Liver (tissue), 9 donors: ENCODE measurements around the gene ADGRD1. TPM values are rescaled to one million over a fixed set of nuclear protein-coding genes. Genes with fewer than 3 reads are reported as not detected.

Experiments used
- DNase-seq: peaks from one replicate; pipeline ENCODE4 v3.0.0-alpha.2; 2017; ENCODE audit warnings: low spot score
- H3K27ac ChIP-seq, 2 donors: one replicate each; pipeline ENCODE4 v1.7.0; 2013; ENCODE audit warnings: inconsistent platforms in 2 of 2, low read length in 2 of 2, control low read depth in 1 of 2, low read depth in 1 of 2, mild to moderate bottlenecking in 1 of 2
- H3K27me3 ChIP-seq, 4 donors: one replicate each; pipeline versions ENCODE4 v1.6.1 to v1.7.0; 2013; ENCODE audit warnings: low read length in 3 of 4, inconsistent platforms in 1 of 4, mild to moderate bottlenecking in 1 of 4, moderate library complexity in 1 of 4; ENCODE audit not compliant: control insufficient read depth in 4 of 4, insufficient read depth in 4 of 4
- H3K36me3 ChIP-seq, 4 donors: one replicate each; pipeline versions ENCODE4 v1.6.1 to v1.7.0; 2013; ENCODE audit warnings: low read length in 3 of 4, mild to moderate bottlenecking in 3 of 4, low read depth in 1 of 4, moderate library complexity in 1 of 4; ENCODE audit not compliant: control insufficient read depth in 4 of 4, insufficient read depth in 3 of 4
- H3K4me1 ChIP-seq, 4 donors: one replicate each; pipeline versions ENCODE4 v1.6.1 to v1.7.0; 2013; ENCODE audit warnings: low read length in 3 of 4, mild to moderate bottlenecking in 3 of 4, moderate library complexity in 1 of 4; ENCODE audit not compliant: control insufficient read depth in 4 of 4, insufficient read depth in 4 of 4
- H3K4me3 ChIP-seq, 3 donors: one replicate each; pipeline versions ENCODE4 v1.6.1 to v1.7.0; 2013; ENCODE audit warnings: low read length in 3 of 3, control low read depth in 1 of 3, low read depth in 1 of 3, mild to moderate bottlenecking in 1 of 3
- H3K9ac ChIP-seq, 2 donors: one replicate each; pipeline ENCODE4 v1.7.0; 2013; ENCODE audit warnings: low read length in 2 of 2, mild to moderate bottlenecking in 2 of 2, moderate library complexity in 2 of 2, control low read depth in 1 of 2, low read depth in 1 of 2
- H3K9me3 ChIP-seq, 4 donors: one replicate each; pipeline versions ENCODE4 v1.6.1 to v1.7.0; 2013; ENCODE audit warnings: low read length in 3 of 4; ENCODE audit not compliant: control insufficient read depth in 4 of 4
- FOXA1 ChIP-seq: IDR thresholded peaks from 2 replicates; pipeline ENCODE4 v1.6.1; 2016; ENCODE audit warnings: antibody characterized with exemption
- FOXA2 ChIP-seq: IDR thresholded peaks from 2 replicates; pipeline ENCODE4 v1.6.1; 2016; ENCODE audit warnings: antibody characterized with exemption
- GABPA ChIP-seq, 2 donors: IDR thresholded peaks in 1 of 2; conservative IDR thresholded peaks in 1 of 2; 2 replicates each; pipeline ENCODE4 v1.6.1; 2016; ENCODE audit warnings: antibody characterized with exemption in 2 of 2, mild to moderate bottlenecking in 1 of 2, moderate library complexity in 1 of 2
- HNF4A ChIP-seq, 2 donors: conservative IDR thresholded peaks; 2 replicates each; pipeline ENCODE4 v1.6.1; 2016; ENCODE audit warnings: antibody characterized with exemption in 2 of 2, mild to moderate bottlenecking in 2 of 2
- JUND ChIP-seq, 2 donors: IDR thresholded peaks; 2 replicates each; pipeline ENCODE4 v1.6.1; 2016; ENCODE audit warnings: antibody characterized with exemption in 2 of 2
- REST ChIP-seq: IDR thresholded peaks from 2 replicates; pipeline ENCODE4 v1.6.1; 2016; ENCODE audit warnings: antibody characterized with exemption, mild to moderate bottlenecking
- SP1 ChIP-seq: IDR thresholded peaks from 2 replicates; pipeline ENCODE4 v1.6.1; 2018; ENCODE audit warnings: antibody characterized with exemption, mild to moderate bottlenecking
- TAF1 ChIP-seq: conservative IDR thresholded peaks from 2 replicates; pipeline ENCODE4 v1.6.1; 2016; ENCODE audit warnings: antibody characterized with exemption, mild to moderate bottlenecking
- ZBTB33 ChIP-seq: IDR thresholded peaks from 2 replicates; pipeline ENCODE4 v1.6.1; 2016; ENCODE audit warnings: antibody characterized with exemption
- WGBS: extraction: QIAGEN DNeasy Blood & Tissue Kit; methylation state at CpG from one replicate; pipeline ENCODE4 v1.1.7; 2013; 5-methylcytosine and 5-hydroxymethylcytosine counted together
- polyA plus RNA-seq, 2 donors: library from polyadenylated mRNA; stranded (reverse) in 1 of 2; unstranded in 1 of 2; fragments of 200-250 nt in 1 of 2; fragments of >200 nt in 1 of 2; fragmentation: Nextera tagmentation in 1 of 2; extraction: Ambion mirVana in 1 of 2; gene quantifications; one replicate each; pipeline versions ENCODE4 v1.2.1 to v1.2.3, GENCODE V29; 2013 to 2015
- total RNA-seq, 2 donors: library from RNA; depleted of rRNA; stranded (reverse); fragments of >200 nt; gene quantifications; one replicate each; pipeline ENCODE4 v1.2.3, GENCODE V29; 2014
- TF ChIP-seq, protein P1 (sequence below): IDR thresholded peaks from 2 replicates; pipeline ENCODE4 v1.6.1; 2016; ENCODE audit warnings: antibody characterized with exemption
- TF ChIP-seq, protein P2 (sequence below): IDR thresholded peaks from 2 replicates; pipeline ENCODE4 v1.6.1; 2016; ENCODE audit warnings: antibody characterized with exemption
- donor health status: healthy.
- donor health status: healthy.
- donor health status: healthy.
- donor health status: healthy.
- donor health status: healthy.

Gene ADGRD1
- total and polyA plus RNA-seq, 4 donors: 2.7 to 7.1 (median 4.6) TPM

DNA sequence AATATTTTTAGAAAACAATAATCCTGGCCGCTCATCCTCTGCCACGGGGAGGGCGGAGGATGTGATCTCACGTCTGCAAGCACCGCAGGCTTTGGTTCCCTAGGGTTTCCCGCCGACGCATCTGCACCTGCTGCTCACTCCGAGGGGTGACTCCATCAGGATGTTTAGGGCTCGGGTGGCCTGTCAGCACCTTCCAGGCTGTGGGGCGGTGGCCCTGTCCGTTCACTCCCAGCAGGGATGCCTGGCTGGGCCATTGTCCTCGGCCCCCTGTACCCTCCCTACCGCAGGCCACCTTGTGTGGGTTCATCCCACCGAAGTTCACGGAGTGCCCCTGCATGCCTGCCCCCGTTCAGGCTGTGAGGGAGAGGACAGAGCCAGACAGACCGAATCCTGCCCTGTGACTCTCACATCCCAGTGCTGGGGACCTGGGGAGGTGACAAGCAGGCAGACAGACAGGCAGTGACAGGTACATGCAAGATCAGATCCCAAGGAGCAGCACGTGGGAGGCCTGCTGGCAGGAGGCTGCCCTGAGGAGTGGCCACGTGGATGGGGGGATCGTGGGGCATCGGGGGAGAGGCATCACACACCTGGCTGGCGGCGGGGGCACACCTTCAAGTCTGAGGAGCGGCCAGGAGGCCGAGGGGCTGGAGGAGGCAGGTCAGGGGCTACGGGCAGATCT is 112.6 kb downstream of the ADGRD1 start:
- no peaks in the 10 kb centered on the region for H3K9me3 ChIP-seq
- no peak for DNase-seq
- WGBS: 92% methylated on average over 27 of the region's 27 CpGs

DNA sequence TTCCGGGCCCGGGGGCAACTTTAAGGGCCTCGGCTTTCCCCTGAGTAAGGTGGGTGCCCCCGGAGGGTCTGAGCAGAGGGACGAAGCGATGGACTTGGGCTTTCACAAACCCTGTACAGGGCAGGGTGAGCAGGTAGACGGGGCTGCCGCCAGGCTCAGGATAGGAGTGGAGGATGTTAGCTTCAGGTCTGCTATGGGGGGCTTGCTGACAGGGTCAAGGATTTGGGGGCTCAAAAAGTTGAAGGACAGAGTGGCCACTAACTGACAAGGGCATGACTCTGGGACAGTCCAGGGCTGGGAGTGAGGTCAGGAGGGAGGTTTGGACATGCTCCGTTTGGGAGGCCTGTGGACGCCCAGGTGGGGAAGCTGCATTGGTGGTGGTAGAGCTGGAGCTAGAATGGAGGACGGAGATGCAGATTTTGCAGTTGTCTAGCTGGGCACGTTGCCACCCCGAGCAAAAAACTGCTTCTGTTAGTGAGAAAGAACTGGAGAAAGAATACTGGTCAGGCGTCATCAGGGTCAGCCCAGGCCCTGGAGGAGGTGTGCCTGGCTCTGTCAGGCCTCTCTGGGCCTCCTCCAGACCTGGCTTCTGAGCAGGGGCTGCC is 113.3 kb downstream of the ADGRD1 start:
- H3K4me3 ChIP-seq: no peak overlapping the region
- H3K27me3 ChIP-seq: no peaks in the 10 kb centered on the region
- TF ChIP-seq FOXA2 (no peak), REST (no peak), HNF4A (conservative IDR thresholded peaks at IDR 0.05) (no peak), TAF1 (no peak), SP1 (no peak), FOXA1 (no peak), ZBTB33 (no peak), JUND (IDR thresholded peaks at IDR 0.05) (no peak), GABPA (IDR thresholded peaks at IDR 0.05 in 1 of 2, conservative IDR thresholded peaks at IDR 0.05 in 1 of 2) (no peak)
- TF ChIP-seq, protein P1, sequence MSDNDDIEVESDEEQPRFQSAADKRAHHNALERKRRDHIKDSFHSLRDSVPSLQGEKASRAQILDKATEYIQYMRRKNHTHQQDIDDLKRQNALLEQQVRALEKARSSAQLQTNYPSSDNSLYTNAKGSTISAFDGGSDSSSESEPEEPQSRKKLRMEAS: no peak
- TF ChIP-seq, protein P2, sequence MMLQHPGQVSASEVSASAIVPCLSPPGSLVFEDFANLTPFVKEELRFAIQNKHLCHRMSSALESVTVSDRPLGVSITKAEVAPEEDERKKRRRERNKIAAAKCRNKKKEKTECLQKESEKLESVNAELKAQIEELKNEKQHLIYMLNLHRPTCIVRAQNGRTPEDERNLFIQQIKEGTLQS: no peak
- peaks cover 0 to 1% (median 0%) of the 10 kb centered on the region in 4 donors for H3K4me1 ChIP-seq
- no peak overlapping the region for H3K9ac ChIP-seq
- H3K27ac ChIP-seq: no peak overlapping the region
- H3K36me3 ChIP-seq: no peaks in the 10 kb centered on the region
- no peaks in the 10 kb centered on the region for H3K9me3 ChIP-seq
- DNase-seq: no peak
- 88% methylated on average over 14 of the region's 14 CpGs for WGBS

More for the DNA sequence above, 112.6 kb downstream of the ADGRD1 start:
- TF ChIP-seq, protein P2: no peak
- H3K9ac ChIP-seq: no peak overlapping the region
- H3K27ac ChIP-seq: no peak overlapping the region
- H3K4me1 ChIP-seq: peaks cover 0 to 1% (median 0%) of the 10 kb centered on the region in 4 donors
- no peaks in the 10 kb centered on the region for H3K36me3 ChIP-seq
- no peaks in the 10 kb centered on the region for H3K27me3 ChIP-seq
- H3K4me3 ChIP-seq: no peak overlapping the region
